Measurements from ENCODE around the gene STARD10.
"Not testable (repeated sequence)": the region's sequence is repeated elsewhere in the genome, so short reads cannot be mapped to it uniquely, and the experiment has no call there.

The STARD10 gene

DNA sequence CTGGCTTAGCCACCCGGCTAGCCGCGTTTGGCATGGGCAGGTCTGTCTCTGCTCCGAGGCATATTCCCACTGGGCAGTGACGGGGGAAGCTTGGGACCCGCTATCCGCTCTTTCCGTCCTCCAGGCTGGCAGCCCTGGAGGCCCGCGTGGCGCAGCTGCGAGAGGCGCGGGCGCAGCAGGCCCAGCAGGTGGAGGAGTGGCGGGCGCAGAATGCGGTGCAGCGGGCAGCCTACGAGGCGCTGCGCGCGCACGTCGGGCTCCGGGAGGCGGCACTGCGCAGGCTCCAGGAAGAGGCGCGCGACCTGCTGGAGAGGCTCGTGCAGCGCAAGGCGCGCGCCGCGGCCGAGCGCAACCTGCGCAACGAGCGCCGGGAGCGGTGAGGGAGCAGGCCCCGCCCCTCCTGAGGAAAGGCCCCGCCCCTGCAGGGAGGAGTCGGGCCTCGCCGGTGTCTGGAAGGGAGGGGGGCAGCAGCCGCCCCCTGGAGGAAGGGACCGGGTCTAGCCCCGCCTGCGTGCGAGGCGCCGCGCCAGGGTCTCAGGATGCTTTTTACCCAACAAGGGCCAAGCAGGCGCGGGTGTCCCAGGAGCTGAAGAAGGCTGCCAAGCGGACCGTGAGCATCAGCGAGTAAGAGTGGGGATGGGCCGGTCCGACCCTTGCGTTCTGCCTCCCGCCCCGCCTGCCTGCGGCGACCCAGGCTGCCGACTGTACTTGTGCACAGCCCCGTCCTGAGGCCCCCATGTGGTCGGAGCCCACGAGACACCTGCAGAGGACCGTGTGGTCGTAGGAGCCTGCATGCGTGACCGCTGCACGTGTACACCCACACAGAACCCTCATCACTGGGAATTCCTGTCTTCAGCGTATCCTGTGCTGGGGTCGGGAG lies 28.3 kb upstream of the STARD10 start:
- Histone ChIP-seq H3K4me3 (no peak overlapping the region), H3K36me3 (replicated peaks) (no peaks in the 10 kb centered on the region), H3K4me1 (no peaks in the 10 kb centered on the region), H3K27me3 (ENCODE audit: low read depth) (no peaks in the 10 kb centered on the region), H3K9me3 (no peaks in the 10 kb centered on the region)
- no peak for DNase-seq (ENCODE audit: low spot score in 2 of 2)
- in situ Hi-C loops (cut with MboI; ENCODE audit: low sequenced_read_pairs), result no loop called here

DNA sequence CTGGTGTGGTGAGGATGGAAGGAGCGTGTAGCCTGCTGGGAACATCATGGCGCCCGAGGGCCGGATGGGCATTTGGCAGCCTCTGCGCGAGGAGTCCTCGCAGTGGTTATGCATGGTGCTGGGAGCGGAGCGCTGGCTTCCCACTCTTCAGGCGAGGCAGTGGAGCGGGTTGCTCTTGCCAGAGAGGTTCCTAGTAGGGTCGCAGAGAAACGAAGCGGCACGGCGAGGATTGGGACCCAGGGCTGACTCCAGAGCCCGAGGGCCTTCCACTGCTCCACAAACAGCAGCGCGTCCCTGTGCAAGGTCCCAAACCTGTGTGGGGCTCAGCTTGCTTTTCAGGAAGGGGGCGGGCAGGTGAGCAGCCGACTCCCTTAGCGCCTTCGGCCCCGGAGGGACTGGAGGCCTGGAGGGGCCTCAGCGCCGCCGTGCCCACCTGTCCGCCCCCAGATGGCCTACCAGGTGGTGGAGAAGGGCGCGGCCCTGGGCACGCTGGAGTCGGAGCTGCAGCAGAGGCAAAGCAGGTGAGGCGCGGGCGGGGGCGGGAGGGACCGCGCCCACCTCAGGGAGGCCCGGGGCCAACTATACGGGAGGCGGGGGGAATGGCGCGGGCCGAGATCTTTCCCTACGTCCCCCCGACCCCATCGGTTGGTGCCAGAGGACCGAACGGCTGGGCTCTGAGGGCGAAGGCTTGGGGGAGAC lies 27.5 kb upstream of the STARD10 start:
- Histone ChIP-seq H3K4me3 (no peak overlapping the region), H3K4me1 (no peaks in the 10 kb centered on the region), H3K27me3 (ENCODE audit: low read depth) (no peaks in the 10 kb centered on the region), H3K36me3 (replicated peaks) (no peaks in the 10 kb centered on the region), H3K9me3 (no peaks in the 10 kb centered on the region)
- in situ Hi-C loops (cut with MboI; ENCODE audit: low sequenced_read_pairs), result no loop called here
- DNase-seq (ENCODE audit: low spot score in 2 of 2), result no peak

DNA sequence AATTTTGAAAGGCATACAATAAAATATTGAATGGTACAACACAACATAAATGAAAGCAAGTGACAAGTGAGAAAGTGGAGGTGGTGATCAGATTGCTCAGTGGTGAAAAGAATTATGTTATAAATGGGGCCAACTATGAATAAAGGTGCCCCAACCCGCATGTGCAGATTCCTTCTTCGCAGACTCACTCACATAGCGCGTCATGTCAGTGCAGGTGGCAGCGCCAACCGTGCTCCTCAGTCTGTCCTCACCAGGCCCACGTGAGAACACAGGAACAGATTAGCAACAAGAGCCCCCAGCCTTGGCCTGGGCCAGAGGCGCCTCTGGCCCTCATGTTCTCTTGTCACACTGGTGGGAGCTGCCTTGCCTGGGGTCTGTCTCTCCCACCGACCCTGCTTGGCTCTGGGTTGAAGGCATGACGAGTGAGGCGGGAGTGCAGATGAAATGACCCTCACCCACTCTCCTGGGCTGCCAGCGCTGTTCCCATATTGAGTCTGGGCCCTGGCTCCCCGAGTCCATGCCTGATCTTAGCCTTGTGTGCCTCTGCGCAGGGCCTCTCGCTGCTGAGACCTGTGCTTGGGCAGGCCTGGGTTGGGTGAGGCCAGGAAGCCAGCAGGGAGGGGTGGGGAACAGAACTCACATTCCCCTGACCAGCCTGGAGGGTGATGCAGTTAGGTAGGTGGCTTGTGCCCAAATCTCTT lies 26.7 kb upstream of the STARD10 start:
- Histone ChIP-seq H3K4me1 (no peaks in the 10 kb centered on the region; the same call in 1 of the 2 replicates), H3K9me3 (no peaks in the 10 kb centered on the region), H3K4me3 (no peak overlapping the region), H3K36me3 (replicated peaks) (no peaks in the 10 kb centered on the region), H3K27me3 (ENCODE audit: low read depth) (no peaks in the 10 kb centered on the region)
- no peak for DNase-seq (ENCODE audit: low spot score in 2 of 2)
- in situ Hi-C loops (cut with MboI; ENCODE audit: low sequenced_read_pairs), result no loop called here

DNA sequence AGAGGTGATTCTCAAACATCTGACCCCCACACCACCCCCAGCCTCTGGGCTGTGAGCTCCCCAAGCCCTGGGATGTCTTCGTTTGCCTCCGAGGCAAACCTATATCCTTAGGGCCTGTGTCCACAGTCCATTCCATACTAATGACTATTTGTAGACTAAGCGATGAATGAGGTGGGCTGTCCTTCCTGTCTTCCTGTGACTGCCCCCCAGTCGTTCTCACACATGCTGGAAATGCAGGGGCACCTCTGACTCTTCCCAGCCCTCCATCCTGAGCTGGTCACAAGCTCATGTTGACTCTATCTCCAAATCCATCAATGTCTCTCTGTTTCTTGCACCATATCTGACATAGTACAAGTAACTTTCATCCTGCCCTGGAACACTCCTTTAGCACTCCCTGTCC lies 25.1 kb upstream of the STARD10 start:
- Histone ChIP-seq H3K36me3 (replicated peaks) (no peaks in the 10 kb centered on the region), H3K27me3 (ENCODE audit: low read depth) (no peaks in the 10 kb centered on the region), H3K4me1 (peaks cover 3% of the 10 kb centered on the region; the same call in 1 of the 2 replicates), H3K9me3 (no peaks in the 10 kb centered on the region), H3K4me3 (no peak overlapping the region)
- in situ Hi-C loops (cut with MboI; ENCODE audit: low sequenced_read_pairs), result no loop called here
- DNase-seq (ENCODE audit: low spot score in 2 of 2), result no peak

DNA sequence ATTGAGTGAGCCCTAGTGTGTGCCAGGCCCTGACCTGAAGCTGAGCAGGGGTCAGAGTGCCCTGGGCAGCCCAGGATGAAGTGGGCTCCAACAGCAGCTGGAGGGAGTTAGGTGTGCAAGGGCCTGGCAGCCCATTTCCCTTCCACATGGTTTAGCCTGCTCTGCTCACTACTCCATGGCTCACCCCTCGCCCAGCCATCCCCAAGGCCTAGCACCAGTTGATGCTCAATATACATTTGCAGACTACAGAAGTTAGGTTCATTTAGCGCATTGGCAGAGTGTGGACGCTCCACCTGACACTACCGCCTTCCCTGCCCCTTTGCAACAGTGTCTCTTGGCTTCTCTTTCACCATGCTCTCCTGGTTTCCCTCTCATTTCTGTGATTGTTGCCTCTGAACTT lies 24.1 kb upstream of the STARD10 start:
- no peak for DNase-seq (ENCODE audit: low spot score in 2 of 2)
- in situ Hi-C loops (cut with MboI; ENCODE audit: low sequenced_read_pairs), result no loop called here
- no peaks in the 10 kb centered on the region for H3K9me3 ChIP-seq
- no peaks in the 10 kb centered on the region for H3K36me3 ChIP-seq (replicated peaks)
- H3K27me3 ChIP-seq (ENCODE audit: low read depth), result no peaks in the 10 kb centered on the region
- H3K4me3 ChIP-seq, result no peak overlapping the region
- H3K4me1 ChIP-seq, result peaks cover 7% of the 10 kb centered on the region

DNA sequence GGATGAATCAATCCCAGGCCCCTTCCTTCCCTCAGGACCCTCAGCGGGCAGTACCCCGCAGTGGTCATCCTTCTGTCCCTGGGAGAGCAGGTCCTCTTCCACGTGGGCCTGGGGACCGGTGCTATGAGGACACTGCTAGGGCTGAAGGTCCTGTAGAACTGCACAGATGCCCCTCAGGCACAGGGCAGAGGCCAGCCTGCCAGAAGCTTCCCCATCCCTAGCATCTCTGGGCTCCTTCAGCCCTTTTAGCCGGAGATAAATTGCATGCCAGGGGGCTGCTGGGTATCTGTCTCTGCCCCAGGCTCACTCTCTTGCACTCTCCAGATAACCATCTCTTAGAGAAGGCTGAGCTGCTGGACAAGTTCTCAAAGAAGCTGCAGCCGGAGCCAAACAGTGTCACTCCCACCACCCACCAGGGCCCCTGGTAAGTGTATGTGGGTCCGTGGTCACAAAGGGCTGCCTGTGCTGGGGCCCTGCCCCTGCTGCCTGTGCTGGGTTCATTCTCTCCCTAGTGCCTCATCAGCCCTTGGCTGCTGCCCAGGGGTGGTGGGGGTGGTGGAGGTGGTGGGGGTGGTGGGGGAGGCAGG lies 22.6 kb upstream of the STARD10 start:
- in situ Hi-C loops (cut with MboI; ENCODE audit: low sequenced_read_pairs), result no loop called here
- H3K9me3 ChIP-seq, result no peaks in the 10 kb centered on the region
- no peaks in the 10 kb centered on the region for H3K27me3 ChIP-seq (ENCODE audit: low read depth)
- peaks cover 10% of the 10 kb centered on the region for H3K4me1 ChIP-seq
- H3K36me3 ChIP-seq (replicated peaks), result no peaks in the 10 kb centered on the region; the same call in 1 of the 2 replicates
- no peak for DNase-seq (ENCODE audit: low spot score in 2 of 2)
- no peak overlapping the region for H3K4me3 ChIP-seq

DNA sequence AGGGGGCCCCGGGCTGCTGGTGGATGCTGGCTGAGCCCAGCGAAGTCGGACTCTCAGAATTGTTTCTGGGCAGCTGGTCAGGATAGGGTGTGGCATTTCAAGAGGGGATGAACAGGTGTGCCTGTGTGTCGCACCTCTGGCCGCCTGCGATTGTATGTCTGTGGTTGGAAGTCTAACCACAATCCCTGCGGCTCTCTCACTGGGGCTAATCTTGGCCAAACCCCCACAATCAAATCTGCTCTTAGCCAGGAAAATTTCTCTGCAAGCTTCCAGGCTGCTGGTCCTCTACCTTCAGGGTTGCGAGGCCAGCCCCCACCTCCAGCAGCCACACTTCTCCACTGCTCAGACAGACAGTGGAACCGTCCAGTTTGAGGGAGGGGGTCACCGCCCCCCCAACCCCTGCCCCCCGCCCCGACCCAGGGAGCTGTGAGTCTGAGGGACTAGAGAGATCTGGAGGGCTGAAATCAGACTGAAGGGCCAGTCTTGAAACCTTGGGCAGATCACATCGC lies 21.3 kb upstream of the STARD10 start:
- H3K9me3 ChIP-seq, result no peaks in the 10 kb centered on the region
- H3K36me3 ChIP-seq (replicated peaks), result peaks cover 8% of the 10 kb centered on the region
- peaks cover 10% of the 10 kb centered on the region for H3K4me1 ChIP-seq
- in situ Hi-C loops (cut with MboI; ENCODE audit: low sequenced_read_pairs), result no loop called here
- no peaks in the 10 kb centered on the region for H3K27me3 ChIP-seq (ENCODE audit: low read depth)
- H3K4me3 ChIP-seq, result peak overlapping the region; percentile 75
- no peak for DNase-seq (ENCODE audit: low spot score in 2 of 2)

DNA sequence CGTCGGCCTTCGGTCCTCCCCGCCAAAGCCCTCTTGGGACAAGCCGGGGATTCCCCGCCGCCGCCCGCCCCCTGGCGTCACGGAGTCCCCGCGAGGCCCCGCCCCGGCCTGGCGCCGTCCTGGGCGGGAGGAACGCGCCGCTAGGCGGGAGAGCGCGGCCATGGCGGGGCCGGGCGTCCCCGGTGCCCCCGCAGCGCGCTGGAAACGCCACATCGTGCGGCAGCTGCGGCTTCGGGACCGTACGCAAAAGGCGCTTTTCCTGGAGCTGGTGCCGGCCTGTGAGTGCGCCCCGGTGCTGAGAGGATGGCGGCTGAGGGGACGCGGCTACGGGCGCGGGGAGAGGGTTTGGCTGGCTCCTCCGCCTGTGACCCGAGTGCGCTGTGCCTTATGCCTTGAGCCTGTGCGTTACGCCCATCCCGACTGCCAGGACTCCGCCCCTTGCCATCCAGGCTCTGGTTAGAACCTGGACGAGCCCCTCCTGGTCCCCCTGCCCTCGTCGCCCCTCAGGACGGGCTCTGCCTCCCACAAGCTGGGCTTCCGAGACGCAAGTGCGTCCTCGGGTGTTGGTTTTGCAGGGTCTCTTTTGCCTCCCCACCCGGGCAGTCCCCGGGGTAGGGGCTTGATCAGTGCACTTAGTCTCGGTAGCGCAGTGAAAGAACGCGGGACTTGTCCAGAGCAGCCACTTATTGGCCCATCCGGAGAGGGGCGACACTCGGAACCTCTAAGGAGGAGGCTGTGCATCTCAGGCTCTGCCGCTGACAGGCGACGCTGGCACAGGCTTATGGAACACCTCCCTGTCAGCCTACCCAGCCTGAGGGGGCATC lies 20.7 kb upstream of the STARD10 start, which contains the start of gene ATG16L2:
Gene ATG16L2 (plus strand): TSS at position 126 of the 824 bp plus-strand sequence. CDS start 35 bp downstream, at position 161.
- H3K4me3 ChIP-seq, result peak within 1 kb of the TSS; percentile 75
- H3K27me3 ChIP-seq (ENCODE audit: low read depth), result no peaks in the 10 kb centered on the region
- peak; percentile 80 to 90 for DNase-seq (ENCODE audit: low spot score in 2 of 2)
- peaks cover 11% of the 10 kb centered on the region for H3K36me3 ChIP-seq (replicated peaks)
- H3K4me1 ChIP-seq, result peaks cover 10% of the 10 kb centered on the region
- H3K9me3 ChIP-seq, result no peaks in the 10 kb centered on the region
- in situ Hi-C loops (cut with MboI; ENCODE audit: low sequenced_read_pairs), result no loop called here

DNA sequence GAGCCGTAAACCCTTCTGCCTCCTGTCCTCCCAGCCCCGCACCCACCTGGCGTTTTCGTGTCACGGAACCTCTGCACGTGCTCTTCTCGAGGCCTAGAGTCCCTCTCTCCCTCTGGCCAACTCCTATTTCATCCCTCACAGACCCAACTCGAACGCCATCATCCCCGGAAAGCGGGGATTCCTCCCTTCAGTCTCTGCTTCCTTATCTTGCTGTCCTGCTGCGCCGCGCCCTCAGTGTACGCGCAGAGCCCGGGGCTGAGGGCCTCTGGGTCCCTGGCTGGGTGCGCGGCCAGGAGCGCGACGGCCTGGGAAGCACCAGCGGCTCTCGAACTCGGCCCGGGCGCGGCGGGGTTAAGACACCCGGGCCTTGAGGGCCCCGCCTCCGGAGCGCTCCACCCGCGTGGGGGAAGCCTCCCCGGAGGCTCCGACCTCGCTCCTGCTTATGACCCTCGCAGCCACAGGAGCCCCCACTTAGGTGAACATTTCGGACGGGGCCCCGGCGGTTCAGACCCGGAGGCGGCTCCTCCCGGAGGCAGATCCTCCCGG lies 20.0 kb upstream of the STARD10 start:
- in situ Hi-C loops (cut with MboI; ENCODE audit: low sequenced_read_pairs), result no loop called here
- H3K9me3 ChIP-seq, result no peaks in the 10 kb centered on the region
- H3K4me3 ChIP-seq, result peak overlapping the region; percentile 75
- H3K36me3 ChIP-seq (replicated peaks), result peaks cover 18% of the 10 kb centered on the region
- peaks cover 10% of the 10 kb centered on the region for H3K4me1 ChIP-seq
- peak; percentile 49 to 87 for DNase-seq (ENCODE audit: low spot score in 2 of 2)
- no peaks in the 10 kb centered on the region for H3K27me3 ChIP-seq (ENCODE audit: low read depth)

DNA sequence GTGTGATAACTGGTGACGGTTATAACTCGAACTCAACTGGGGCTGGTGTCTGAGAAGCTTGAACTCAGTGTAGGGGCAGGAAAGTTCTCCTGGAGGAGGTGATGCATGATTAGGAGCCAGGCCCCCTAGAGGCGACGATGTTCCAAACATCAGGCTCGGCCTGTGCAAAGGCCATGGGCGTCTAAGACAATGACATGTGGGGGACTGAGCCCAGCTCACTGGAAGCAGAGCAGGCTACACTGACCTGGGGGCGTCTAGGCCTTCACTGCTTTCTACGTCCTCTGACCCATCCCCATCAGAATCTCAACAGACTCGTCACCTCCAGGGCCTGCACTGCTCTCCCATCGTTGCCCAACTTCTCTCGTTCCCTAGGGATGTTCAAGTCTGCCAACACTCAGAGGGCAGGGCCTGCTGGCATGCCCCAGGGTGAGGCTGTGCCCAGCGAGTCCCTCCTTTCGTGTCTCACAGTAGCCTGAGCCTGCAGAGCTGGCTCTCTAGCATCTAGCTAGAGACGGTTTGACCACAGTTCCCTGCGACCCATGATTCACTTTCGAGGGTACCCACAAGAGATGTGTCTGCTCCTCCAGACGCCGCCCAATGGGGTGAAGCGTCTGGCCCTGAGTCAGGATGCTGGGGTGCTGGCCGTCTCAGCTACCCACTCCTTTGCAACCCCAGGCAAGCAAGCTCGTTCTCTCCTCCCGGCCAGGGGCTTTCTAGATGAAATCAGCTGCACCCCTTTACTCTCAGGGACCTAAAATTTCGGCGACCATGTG lies 19.3 kb upstream of the STARD10 start:
- Histone ChIP-seq H3K9me3 (no peaks in the 10 kb centered on the region), H3K27me3 (ENCODE audit: low read depth) (no peaks in the 10 kb centered on the region), H3K4me3 (peak overlapping the region; percentile 75), H3K4me1 (peaks cover 10% of the 10 kb centered on the region), H3K36me3 (replicated peaks) (peaks cover 23% of the 10 kb centered on the region)
- DNase-seq (ENCODE audit: low spot score in 2 of 2), result peak; percentile 81 to 87
- in situ Hi-C loops (cut with MboI; ENCODE audit: low sequenced_read_pairs), result no loop called here

DNA sequence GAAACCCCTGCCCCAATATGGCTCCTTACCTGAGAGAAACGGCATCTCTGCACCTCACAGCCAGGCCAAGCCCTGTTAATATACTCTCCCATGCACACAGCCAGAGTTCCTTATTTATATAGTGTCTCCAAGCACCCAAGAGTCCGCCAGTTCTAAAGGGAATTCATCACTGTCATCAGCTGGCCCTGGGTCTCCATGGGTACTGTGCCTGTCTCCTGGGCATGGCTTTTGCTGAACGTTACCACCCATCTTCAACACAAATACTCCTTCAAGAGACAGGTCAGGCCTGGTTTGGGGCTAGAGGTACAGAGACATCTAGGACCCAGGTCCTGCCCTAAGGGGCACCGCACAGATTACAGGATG lies 18.7 kb upstream of the STARD10 start:
- H3K4me1 ChIP-seq, result peaks cover 10% of the 10 kb centered on the region
- H3K4me3 ChIP-seq, result peak overlapping the region; percentile 75
- peaks cover 23% of the 10 kb centered on the region for H3K36me3 ChIP-seq (replicated peaks)
- DNase-seq (ENCODE audit: low spot score in 2 of 2), result peak in 1 of 2 experiments; percentile 35
- H3K27me3 ChIP-seq (ENCODE audit: low read depth), result no peaks in the 10 kb centered on the region
- in situ Hi-C loops (cut with MboI; ENCODE audit: low sequenced_read_pairs), result no loop called here
- H3K9me3 ChIP-seq, result no peaks in the 10 kb centered on the region

DNA sequence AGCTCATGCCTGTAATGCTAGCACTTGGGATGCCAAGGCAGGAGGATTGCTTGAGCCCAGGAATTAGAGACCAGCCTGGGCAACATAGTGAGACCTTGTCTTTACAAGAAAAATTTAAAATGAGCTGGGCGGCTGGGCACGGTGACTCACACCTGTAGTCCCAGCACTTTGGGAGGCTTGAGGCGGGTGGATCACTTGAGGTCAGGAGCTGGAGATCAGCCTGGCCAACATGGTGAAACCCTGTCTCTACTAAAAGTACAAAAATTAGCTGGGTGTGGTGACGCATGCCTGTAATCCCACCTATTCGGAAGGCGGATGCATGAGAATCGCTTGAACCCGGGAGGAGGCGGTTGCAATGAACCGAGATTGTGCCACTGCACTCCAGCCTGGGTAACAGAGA lies 17.8 kb upstream of the STARD10 start:
- H3K9me3 ChIP-seq; H3K27me3 ChIP-seq (ENCODE audit: low read depth); DNase-seq (ENCODE audit: low spot score in 2 of 2); in situ Hi-C loops (cut with MboI; ENCODE audit: low sequenced_read_pairs); H3K4me3 ChIP-seq; H3K4me1 ChIP-seq: not testable (repeated sequence)
- H3K36me3 ChIP-seq (replicated peaks), result peaks cover 23% of the 10 kb centered on the region

All from HAP-1 (cell line).